Measurements from ENCODE around the gene IKZF2.

IKZF2 gene

DNA sequence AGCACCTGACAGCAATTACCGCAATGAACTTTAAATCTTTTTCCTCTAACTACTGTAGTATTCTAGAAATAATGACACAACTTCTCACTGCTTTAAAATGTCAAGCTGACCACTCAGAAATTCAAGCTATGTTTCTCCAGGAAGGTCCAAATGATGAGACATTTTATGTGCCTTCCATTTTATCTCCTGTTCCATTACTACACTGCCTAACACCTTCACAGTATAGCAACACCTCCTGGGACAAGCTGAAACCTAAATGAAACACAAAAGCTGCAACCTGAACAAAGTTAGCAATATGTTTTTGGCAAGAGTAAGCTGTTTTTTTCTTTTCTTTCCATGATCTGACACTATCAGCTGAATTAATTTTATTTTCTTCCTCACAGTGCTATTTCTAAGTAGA is 81.9 kb downstream of the IKZF2 start:
- no peaks in the 10 kb centered on the region for H3F3A ChIP-seq (ENCODE audit: insufficient read depth, low read length)
- no peaks in the 10 kb centered on the region for H3K79me2 ChIP-seq (ENCODE audit: low read length)
- no peak overlapping the region for H3K9ac ChIP-seq (ENCODE audit: low read length)
- no peak for DNase-seq
- no peak overlapping the region for H3K4me3 ChIP-seq (ENCODE audit: low read length)
- no peak overlapping the region for H2AFZ ChIP-seq (ENCODE audit: low read length)
- no peaks in the 10 kb centered on the region for H3K36me3 ChIP-seq (replicated peaks; ENCODE audit: insufficient read depth, low read length)
- no peaks in the 10 kb centered on the region for H4K20me1 ChIP-seq (ENCODE audit: insufficient read depth, low read length)
- no peaks in the 10 kb centered on the region for H3K27me3 ChIP-seq (replicated peaks; ENCODE audit: insufficient read depth, low read length)
- H3K9me3 ChIP-seq (replicated peaks; ENCODE audit: insufficient read depth, low read length) = no peaks in the 10 kb centered on the region
- TF ChIP-seq, protein P1, sequence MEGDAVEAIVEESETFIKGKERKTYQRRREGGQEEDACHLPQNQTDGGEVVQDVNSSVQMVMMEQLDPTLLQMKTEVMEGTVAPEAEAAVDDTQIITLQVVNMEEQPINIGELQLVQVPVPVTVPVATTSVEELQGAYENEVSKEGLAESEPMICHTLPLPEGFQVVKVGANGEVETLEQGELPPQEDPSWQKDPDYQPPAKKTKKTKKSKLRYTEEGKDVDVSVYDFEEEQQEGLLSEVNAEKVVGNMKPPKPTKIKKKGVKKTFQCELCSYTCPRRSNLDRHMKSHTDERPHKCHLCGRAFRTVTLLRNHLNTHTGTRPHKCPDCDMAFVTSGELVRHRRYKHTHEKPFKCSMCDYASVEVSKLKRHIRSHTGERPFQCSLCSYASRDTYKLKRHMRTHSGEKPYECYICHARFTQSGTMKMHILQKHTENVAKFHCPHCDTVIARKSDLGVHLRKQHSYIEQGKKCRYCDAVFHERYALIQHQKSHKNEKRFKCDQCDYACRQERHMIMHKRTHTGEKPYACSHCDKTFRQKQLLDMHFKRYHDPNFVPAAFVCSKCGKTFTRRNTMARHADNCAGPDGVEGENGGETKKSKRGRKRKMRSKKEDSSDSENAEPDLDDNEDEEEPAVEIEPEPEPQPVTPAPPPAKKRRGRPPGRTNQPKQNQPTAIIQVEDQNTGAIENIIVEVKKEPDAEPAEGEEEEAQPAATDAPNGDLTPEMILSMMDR (IDR thresholded peaks at IDR 0.05; ENCODE audit: low read length) = no peak
- TF ChIP-seq EZH2phosphoT487 (IDR thresholded peaks at IDR 0.05; ENCODE audit: low read length) = no peak
- TF ChIP-seq EZH2 (optimal IDR thresholded peaks at IDR 0.05; ENCODE audit: low read depth, low read length) = no peak
- H3K9me2 ChIP-seq (replicated peaks; ENCODE audit: insufficient read depth, low read length) = no peaks in the 10 kb centered on the region
- no peaks in the 10 kb centered on the region for H3K4me1 ChIP-seq (ENCODE audit: low read length)
- no peak overlapping the region for H3K27ac ChIP-seq (ENCODE audit: low read length)
- H3K4me2 ChIP-seq (ENCODE audit: low read depth, low read length) = no peak overlapping the region

DNA sequence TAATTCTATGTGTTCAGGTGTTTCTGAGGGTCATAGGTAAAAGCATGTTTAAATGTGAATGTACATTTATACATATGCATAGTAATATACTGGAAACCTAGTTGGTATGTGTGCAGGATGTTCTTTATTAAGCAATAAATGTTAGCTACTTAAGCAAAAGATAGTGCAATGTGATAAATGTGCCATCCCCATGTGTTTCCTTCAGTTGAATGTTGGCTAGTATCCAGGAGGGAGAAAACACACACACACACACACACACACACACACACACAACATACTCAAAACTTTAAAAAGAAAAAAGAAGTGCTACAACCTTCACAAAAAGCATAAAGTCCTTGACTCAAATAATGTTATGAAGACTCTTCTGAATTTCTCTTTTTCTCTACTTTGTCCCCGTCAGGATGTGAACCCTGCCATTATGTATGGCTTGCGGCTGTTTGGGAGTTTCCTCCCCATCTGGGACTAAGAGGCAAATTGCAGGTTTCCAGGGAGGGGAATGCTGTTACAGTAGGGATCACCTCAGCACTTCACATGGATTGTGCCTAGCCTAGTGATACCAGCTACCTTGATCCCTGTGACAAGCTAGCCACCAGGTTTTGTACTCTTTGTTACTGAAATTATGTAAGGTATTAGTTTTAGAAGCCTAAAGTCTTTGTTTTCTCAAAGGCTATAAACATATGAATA is 82.6 kb downstream of the IKZF2 start:
- Histone ChIP-seq H3F3A (ENCODE audit: insufficient read depth, low read length) (no peaks in the 10 kb centered on the region), H3K4me3 (ENCODE audit: low read length) (no peak overlapping the region), H3K27me3 (replicated peaks; ENCODE audit: insufficient read depth, low read length) (no peaks in the 10 kb centered on the region), H2AFZ (ENCODE audit: low read length) (no peak overlapping the region), H3K4me1 (ENCODE audit: low read length) (no peaks in the 10 kb centered on the region), H3K9me2 (replicated peaks; ENCODE audit: insufficient read depth, low read length) (0 out of 2 replicates have a peak, but pooled peaks cover 2% of the 10 kb centered on the region), H3K4me2 (ENCODE audit: low read depth, low read length) (no peak overlapping the region), H3K9ac (ENCODE audit: low read length) (no peak overlapping the region), H3K36me3 (replicated peaks; ENCODE audit: insufficient read depth, low read length) (no peaks in the 10 kb centered on the region), H3K9me3 (replicated peaks; ENCODE audit: insufficient read depth, low read length) (no peaks in the 10 kb centered on the region), H3K79me2 (ENCODE audit: low read length) (no peaks in the 10 kb centered on the region), H3K27ac (ENCODE audit: low read length) (no peak overlapping the region), H4K20me1 (ENCODE audit: insufficient read depth, low read length) (no peaks in the 10 kb centered on the region)
- no peak for DNase-seq
- TF ChIP-seq EZH2 (optimal IDR thresholded peaks at IDR 0.05; ENCODE audit: low read depth, low read length) (no peak), EZH2phosphoT487 (IDR thresholded peaks at IDR 0.05; ENCODE audit: low read length) (no peak)
- TF ChIP-seq, protein P1 (IDR thresholded peaks at IDR 0.05; ENCODE audit: low read length) = no peak

DNA sequence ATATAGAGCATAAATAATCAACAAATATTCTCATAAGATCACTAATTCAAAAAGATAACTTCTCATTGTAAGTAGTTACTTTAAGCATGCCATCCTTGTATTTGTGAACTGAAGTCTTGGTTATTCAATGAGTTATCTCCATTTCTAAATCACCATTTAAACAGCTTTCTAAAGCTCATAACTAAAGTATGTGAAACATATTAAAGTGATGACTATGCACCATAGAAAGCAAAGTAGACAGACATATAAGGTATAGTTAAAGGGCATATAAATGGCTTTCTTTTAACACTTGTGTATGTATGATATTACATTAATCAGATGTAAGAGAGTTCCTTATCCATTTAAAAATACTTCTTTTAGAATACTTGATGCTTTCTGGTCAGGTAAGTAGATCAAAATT is 83.5 kb downstream of the IKZF2 start:
- Histone ChIP-seq H3K4me1 (ENCODE audit: low read length) (no peaks in the 10 kb centered on the region; the same call in 1 of the 2 replicates), H3K27ac (ENCODE audit: low read length) (no peak overlapping the region), H3K36me3 (replicated peaks; ENCODE audit: insufficient read depth, low read length) (no peaks in the 10 kb centered on the region), H3K4me2 (ENCODE audit: low read depth, low read length) (no peak overlapping the region), H3K4me3 (ENCODE audit: low read length) (no peak overlapping the region), H3K79me2 (ENCODE audit: low read length) (no peaks in the 10 kb centered on the region), H3F3A (ENCODE audit: insufficient read depth, low read length) (no peaks in the 10 kb centered on the region), H3K9me3 (replicated peaks; ENCODE audit: insufficient read depth, low read length) (no peaks in the 10 kb centered on the region), H3K9ac (ENCODE audit: low read length) (no peak overlapping the region), H2AFZ (ENCODE audit: low read length) (no peak overlapping the region), H3K27me3 (replicated peaks; ENCODE audit: insufficient read depth, low read length) (no peaks in the 10 kb centered on the region), H4K20me1 (ENCODE audit: insufficient read depth, low read length) (no peaks in the 10 kb centered on the region), H3K9me2 (replicated peaks; ENCODE audit: insufficient read depth, low read length) (0 out of 2 replicates have a peak, but pooled peaks cover 2% of the 10 kb centered on the region)
- no peak for TF ChIP-seq EZH2 (optimal IDR thresholded peaks at IDR 0.05; ENCODE audit: low read depth, low read length)
- TF ChIP-seq, protein P1 (IDR thresholded peaks at IDR 0.05; ENCODE audit: low read length) = no peak
- no peak for TF ChIP-seq EZH2phosphoT487 (IDR thresholded peaks at IDR 0.05; ENCODE audit: low read length)
- DNase-seq = no peak

Data from MM.1S (cell line).